ENCODE data around the gene NEK9. TPM values are rescaled to one million over a fixed set of nuclear protein-coding genes. Genes with fewer than 3 reads are reported as not detected.

Gene NEK9
- total and polyA plus RNA-seq, 2 experiments from 2014 or later = 16.3 to 31.1 TPM

- Mint-ChIP-seq H3K36me3 (ENCODE audit: low read depth) (peaks cover 4% of the 10 kb centered on the region; the same call in 2 of the 3 replicates), H3K4me3 (no peak overlapping the region)
These were observed 82.5 kb downstream of the NEK9 start for GRCh38 chr14:75044322-75044721.

More at GRCh38 chr14:75044322-75044721, 82.5 kb downstream of the NEK9 start:
- H3K27ac Mint-ChIP-seq = no peak overlapping the region
- H3K36me3 ChIP-seq (ENCODE audit: insufficient read depth) = no peaks in the 10 kb centered on the region; the same call in 1 of the 2 replicates
- no peaks in the 10 kb centered on the region for H3K27me3 ChIP-seq (ENCODE audit: insufficient read depth)
- no peaks in the 10 kb centered on the region for H3K4me1 Mint-ChIP-seq
- no peak overlapping the region for H3K27ac ChIP-seq (ENCODE audit: low read depth)
- DNase-seq (ENCODE audit: low spot score) (no peak), ATAC-seq (no peak)
- no peaks in the 10 kb centered on the region for H3K9me3 Mint-ChIP-seq
- H3K27me3 Mint-ChIP-seq (ENCODE audit: insufficient read depth, low read depth, poor library complexity) = no peaks in the 10 kb centered on the region
- H3K4me3 ChIP-seq = no peak overlapping the region
- no peak overlapping the region for H2AFZ ChIP-seq
- no peak overlapping the region for H3K4me2 ChIP-seq
- no peaks in the 10 kb centered on the region for H3F3A ChIP-seq (replicated peaks; ENCODE audit: low read depth)
- H4K20me1 ChIP-seq (replicated peaks; ENCODE audit: insufficient read depth) = 0 out of 2 replicates have a peak, but pooled peaks cover 6% of the 10 kb centered on the region
- 0 out of 2 replicates have a peak, but pooled peaks cover 6% of the 10 kb centered on the region for H3K79me2 ChIP-seq (replicated peaks; ENCODE audit: insufficient read depth)
- H3K9me2 ChIP-seq (ENCODE audit: insufficient read depth) = no peaks in the 10 kb centered on the region
- H3K4me1 ChIP-seq (ENCODE audit: insufficient read depth) = no peaks in the 10 kb centered on the region
- TF ChIP-seq NANOG (IDR thresholded peaks at IDR 0.05; ENCODE audit: borderline replicate concordance) (no peak), JUNB (IDR thresholded peaks at IDR 0.05; ENCODE audit: unreplicated experiment) (no peak), ZNF331 (CRISPR knock-in tag; IDR thresholded peaks at IDR 0.05; ENCODE audit: low read depth) (no peak), STAT1 (IDR thresholded peaks at IDR 0.05; ENCODE audit: unreplicated experiment) (no peak), ZNF114 (CRISPR knock-in tag; IDR thresholded peaks at IDR 0.05) (no peak), EZH2 (IDR thresholded peaks at IDR 0.05; ENCODE audit: low read depth, unreplicated experiment) (no peak), POLR2AphosphoS5 (IDR thresholded peaks at IDR 0.05; ENCODE audit: low read depth) (no peak), CTCF (conservative IDR thresholded peaks at IDR 0.05; ENCODE audit: low read depth in 2 of 2) (no peak), EZH2phosphoT487 (IDR thresholded peaks at IDR 0.05; ENCODE audit: unreplicated experiment) (no peak), REST (IDR thresholded peaks at IDR 0.05; ENCODE audit: unreplicated experiment) (no peak), CREB1 (CRISPR knock-in tag; IDR thresholded peaks at IDR 0.05; ENCODE audit: low read depth) (no peak), ZNF462 (CRISPR knock-in tag; IDR thresholded peaks at IDR 0.05) (no peak)
- TF ChIP-seq, protein P1, sequence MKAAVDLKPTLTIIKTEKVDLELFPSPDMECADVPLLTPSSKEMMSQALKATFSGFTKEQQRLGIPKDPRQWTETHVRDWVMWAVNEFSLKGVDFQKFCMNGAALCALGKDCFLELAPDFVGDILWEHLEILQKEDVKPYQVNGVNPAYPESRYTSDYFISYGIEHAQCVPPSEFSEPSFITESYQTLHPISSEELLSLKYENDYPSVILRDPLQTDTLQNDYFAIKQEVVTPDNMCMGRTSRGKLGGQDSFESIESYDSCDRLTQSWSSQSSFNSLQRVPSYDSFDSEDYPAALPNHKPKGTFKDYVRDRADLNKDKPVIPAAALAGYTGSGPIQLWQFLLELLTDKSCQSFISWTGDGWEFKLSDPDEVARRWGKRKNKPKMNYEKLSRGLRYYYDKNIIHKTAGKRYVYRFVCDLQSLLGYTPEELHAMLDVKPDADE (IDR thresholded peaks at IDR 0.05) = no peak
